HG02885 (cell line): ENCODE results near the gene LRCH4.
A peak's percentile ranks its signal among the peaks of the same experiment; 100 is the strongest.
"Not testable (repeated sequence)": the region's sequence is repeated elsewhere in the genome, so short reads cannot be mapped to it uniquely, and the experiment has no call there.

ENCODE experiments used
- ATAC-seq: cut with Tn5 transposase; IDR thresholded peaks from one replicate; pipeline ENCODE4 v1.9.1; 2021; ENCODE audit warnings: mild to moderate bottlenecking; ENCODE audit not compliant: unreplicated experiment, poor library complexity

LRCH4 gene

GRCh38 chr7:100570954-100571828 lies 14.7 kb downstream of the LRCH4 start:
- no peak for ATAC-seq

- ATAC-seq = peak; percentile 53
Measured at GRCh38 chr7:100568896-100569844, 16.8 kb downstream of the LRCH4 start.

GRCh38 chr7:100568176-100568895 lies 17.6 kb downstream of the LRCH4 start:
- no peak for ATAC-seq

- no peak for ATAC-seq
Measured at GRCh38 chr7:100567751-100568175, 18.2 kb downstream of the LRCH4 start.

GRCh38 chr7:100567031-100567730 lies 18.7 kb downstream of the LRCH4 start:
- no peak for ATAC-seq

- ATAC-seq = no peak
Measured at GRCh38 chr7:100566018-100566531, 19.9 kb downstream of the LRCH4 start.

- no peak for ATAC-seq
Measured at GRCh38 chr7:100565133-100565571, 20.8 kb downstream of the LRCH4 start.

GRCh38 chr7:100564405-100564804 lies 21.5 kb downstream of the LRCH4 start:
- ATAC-seq = not testable (repeated sequence)

- no peak for ATAC-seq
Measured at GRCh38 chr7:100563809-100564400, 22.0 kb downstream of the LRCH4 start.

GRCh38 chr7:100563100-100563564 lies 22.8 kb downstream of the LRCH4 start:
- ATAC-seq = no peak

GRCh38 chr7:100562195-100563099 lies 23.5 kb downstream of the LRCH4 start:
- ATAC-seq = no peak

GRCh38 chr7:100561491-100562194 lies 24.3 kb downstream of the LRCH4 start:
- ATAC-seq = no peak

GRCh38 chr7:100559127-100559526 lies 26.8 kb downstream of the LRCH4 start:
- ATAC-seq = no peak

- ATAC-seq = no peak
Measured at GRCh38 chr7:100556541-100556940, 29.4 kb downstream of the LRCH4 start.

- no peak for ATAC-seq
Measured at GRCh38 chr7:100555701-100556100, 30.2 kb downstream of the LRCH4 start.

- no peak for ATAC-seq
Measured at GRCh38 chr7:100553032-100553431, 32.9 kb downstream of the LRCH4 start.

- no peak for ATAC-seq
Measured at GRCh38 chr7:100552532-100552931, 33.4 kb downstream of the LRCH4 start.
